SK-N-SH (cell line): Measurements from ENCODE around the gene SLC41A3. TPM values are rescaled to one million over a fixed set of nuclear protein-coding genes. Genes with fewer than 3 reads are reported as not detected.

Experiments used
- CTCF ChIA-PET: fragments of 300-600, 350-600 bp; formaldehyde crosslinking; extraction: SDS; loops from one replicate; lab custom pipeline; 2021; lab: Yijun Ruan, JAX
- POLR2A ChIA-PET: fragments of 350-600 bp; sonication (Branson Sonifier 250); formaldehyde crosslinking; extraction: SDS; loops from one replicate; lab custom pipeline; 2020; ENCODE audit warnings: antibody characterized with exemption, inconsistent platforms; lab: Yijun Ruan, JAX
- DNase-seq: peaks from one replicate; pipeline ENCODE4 v3.0.0; 2012
- H2AFZ ChIP-seq: fragments of 200-600 bp; sonication (generic); 2 replicates; pipeline ENCODE4 v1.8.1; 2016; ENCODE audit warnings: antibody characterized with exemption, mild to moderate bottlenecking, low read depth
- H3F3A ChIP-seq: fragments of 200-600 bp; sonication (generic); replicated peaks from 2 replicates; pipeline ENCODE3; 2016; ENCODE audit warnings: antibody characterized with exemption, mild to moderate bottlenecking; ENCODE audit not compliant: insufficient read depth
- H3K27ac ChIP-seq, 2 experiments: fragments of 200-500 bp in 1 of 2; fragments of 200-600 bp in 1 of 2; sonication (Bioruptor generic) in 1 of 2; sonication (generic), shearing (Covaris generic) in 1 of 2; 2 replicates each; pipeline versions ENCODE4 v1.5.1 to v1.6.1; 2014 to 2016; ENCODE audit warnings: low read depth in 2 of 2, inconsistent platforms in 1 of 2, low read length in 1 of 2, mild to moderate bottlenecking in 1 of 2, mixed read lengths in 1 of 2
- H3K27me3 ChIP-seq: fragments of 200-600 bp; sonication (generic), shearing (Covaris generic); 2 replicates; pipeline ENCODE4 v1.6.1; 2016; ENCODE audit warnings: mixed run types; ENCODE audit not compliant: insufficient read depth
- H3K36me3 ChIP-seq, 2 experiments: fragments of 200-500 bp in 1 of 2; fragments of 200-600 bp in 1 of 2; sonication (Bioruptor generic) in 1 of 2; sonication (generic) in 1 of 2; replicated peaks in 1 of 2; 2 replicates each; pipeline versions ENCODE3 to v1.5.1; 2014 to 2016; ENCODE audit warnings: low read length in 1 of 2, mild to moderate bottlenecking in 1 of 2; ENCODE audit not compliant: insufficient read depth in 2 of 2, control insufficient read depth in 1 of 2
- H3K4me1 ChIP-seq, 2 experiments: fragments of 200-500 bp in 1 of 2; fragments of 200-600 bp in 1 of 2; sonication (Bioruptor generic) in 1 of 2; sonication (generic), shearing (Covaris generic) in 1 of 2; 2 replicates each; pipeline versions ENCODE4 v1.5.1 to v1.6.1; 2014 to 2016; ENCODE audit warnings: low read depth in 1 of 2, low read length in 1 of 2, mixed run types in 1 of 2; ENCODE audit not compliant: insufficient read depth in 2 of 2, control insufficient read depth in 1 of 2
- H3K4me2 ChIP-seq: fragments of 200-600 bp; sonication (generic), shearing (Covaris generic); 2 replicates; pipeline ENCODE4 v1.6.1; 2017; ENCODE audit warnings: mixed run types
- H3K4me3 ChIP-seq, 2 experiments: fragments of 200-500 bp in 1 of 2; fragments of 200-600 bp in 1 of 2; sonication (Bioruptor generic) in 1 of 2; sonication (generic), shearing (Covaris generic) in 1 of 2; 2 replicates each; pipeline versions ENCODE4 v1.5.1 to v1.8.1; 2014 to 2016; ENCODE audit warnings: low read depth in 2 of 2, inconsistent platforms in 1 of 2, low read length in 1 of 2, mild to moderate bottlenecking in 1 of 2, mixed read lengths in 1 of 2, moderate library complexity in 1 of 2
- H3K79me2 ChIP-seq: fragments of 200-600 bp; sonication (generic); 2 replicates; pipeline ENCODE4 v1.8.1; 2017; ENCODE audit warnings: mild to moderate bottlenecking; ENCODE audit not compliant: insufficient read depth
- H3K9ac ChIP-seq: fragments of 200-600 bp; sonication (generic); 2 replicates; pipeline ENCODE4 v1.6.1; 2017; ENCODE audit warnings: mixed run types
- H3K9me2 ChIP-seq: fragments of 200-600 bp; sonication (generic); 2 replicates; pipeline ENCODE4 v1.6.1; 2017; ENCODE audit warnings: mixed run types
- H3K9me3 ChIP-seq: fragments of 200-600 bp; sonication (generic); 2 replicates; pipeline ENCODE4 v1.6.1; 2017; ENCODE audit warnings: mixed run types, mild to moderate bottlenecking, moderate library complexity
- H4K20me1 ChIP-seq: fragments of 200-600 bp; sonication (generic); 2 replicates; pipeline ENCODE4 v1.6.1; 2017; ENCODE audit warnings: mild to moderate bottlenecking, mixed run types; ENCODE audit not compliant: insufficient read depth
- FOSL2 ChIP-seq: IDR thresholded peaks from 2 replicates; pipeline ENCODE4 v1.4.0; 2012; ENCODE audit warnings: low read depth, mild to moderate bottlenecking, moderate library complexity, borderline replicate concordance
- GATA2 ChIP-seq: sonication (generic); formaldehyde crosslinking; IDR thresholded peaks from 2 replicates; pipeline ENCODE4 v1.5.0; 2020; ENCODE audit warnings: mild to moderate bottlenecking, missing genetic modification reagents
- MAX ChIP-seq: IDR thresholded peaks from 2 replicates; pipeline ENCODE4 v1.4.0; 2012; ENCODE audit warnings: low read depth
- MXI1 ChIP-seq: IDR thresholded peaks from 2 replicates; pipeline ENCODE4 v1.6.1; 2012; ENCODE audit warnings: mild to moderate bottlenecking, low read depth, low read length, improper control_type of control experiment
- POLR2AphosphoS5 ChIP-seq: IDR thresholded peaks from 2 replicates; pipeline ENCODE4 v1.6.1; 2012; ENCODE audit warnings: low read depth, low read length
- RCOR1 ChIP-seq: fragments of 150-350 bp; IDR thresholded peaks from 2 replicates; pipeline ENCODE4 v1.6.1; 2017; ENCODE audit warnings: antibody characterized with exemption, low read length
- RFX5 ChIP-seq: IDR thresholded peaks from 2 replicates; pipeline ENCODE4 v1.6.1; 2012; ENCODE audit warnings: mild to moderate bottlenecking, improper control_type of control experiment, low read length
- RXRA ChIP-seq: IDR thresholded peaks from 2 replicates; pipeline ENCODE4 v1.4.0; 2012; ENCODE audit warnings: low read depth, mild to moderate bottlenecking, borderline replicate concordance
- TAF1 ChIP-seq: IDR thresholded peaks from 2 replicates; pipeline ENCODE4 v1.6.1; 2012; ENCODE audit warnings: low read depth, mild to moderate bottlenecking, low read length, moderate library complexity, borderline replicate concordance
- TCF12 ChIP-seq: IDR thresholded peaks from 2 replicates; pipeline ENCODE4 v1.4.0; 2012
- WGBS: methylation state at CpG from one replicate; pipeline ENCODE4 v1.1.6; 2017; ENCODE audit warnings: low lambda C conversion rate; 5-methylcytosine and 5-hydroxymethylcytosine counted together
- polyA plus RNA-seq, 3 experiments: library from polyadenylated mRNA; depleted of rRNA; stranded (reverse); fragments of >200 nt; gene quantifications; 2 replicates each; pipeline ENCODE4 v1.2.3, GENCODE V29; 2012
- TF ChIP-seq, protein P1 (sequence below): IDR thresholded peaks from 2 replicates; pipeline ENCODE4; 2012

The SLC41A3 gene
- polyA plus RNA-seq, 1 of the 3 experiments (the other 2 are of a cell fraction), result 53.4 TPM

GRCh38 chr3:126035362-126036050 lies 48.4 kb downstream of the SLC41A3 start (continued):
- no peak for TF ChIP-seq POLR2AphosphoS5
- no peak for TF ChIP-seq TAF1
- TF ChIP-seq, protein P1, sequence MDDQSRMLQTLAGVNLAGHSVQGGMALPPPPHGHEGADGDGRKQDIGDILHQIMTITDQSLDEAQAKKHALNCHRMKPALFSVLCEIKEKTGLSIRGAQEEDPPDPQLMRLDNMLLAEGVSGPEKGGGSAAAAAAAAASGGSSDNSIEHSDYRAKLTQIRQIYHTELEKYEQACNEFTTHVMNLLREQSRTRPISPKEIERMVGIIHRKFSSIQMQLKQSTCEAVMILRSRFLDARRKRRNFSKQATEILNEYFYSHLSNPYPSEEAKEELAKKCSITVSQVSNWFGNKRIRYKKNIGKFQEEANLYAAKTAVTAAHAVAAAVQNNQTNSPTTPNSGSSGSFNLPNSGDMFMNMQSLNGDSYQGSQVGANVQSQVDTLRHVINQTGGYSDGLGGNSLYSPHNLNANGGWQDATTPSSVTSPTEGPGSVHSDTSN, result no peak
- TF ChIP-seq, all 33 proteins: peak for 0

GRCh38 chr3:126034481-126035361 lies 49.2 kb downstream of the SLC41A3 start:
- ChIA-PET POLR2A (no interaction called here), CTCF (interaction anchor here (0.6 to 0.8 kb wide), 2 partner anchors 62 kb away, joined by 3 read pairs; no protein-coding TSS in a partner anchor)
- no peaks in the 10 kb centered on the region for H3K9me3 ChIP-seq
- whole genome bisulfite sequencing, result 65% methylated on average over 11 of the region's 11 CpGs
- H3F3A ChIP-seq, result peaks cover 9% of the 10 kb centered on the region
- no peaks in the 10 kb centered on the region for H3K9me2 ChIP-seq
- H2AFZ ChIP-seq, result no peak overlapping the region
- no peaks in the 10 kb centered on the region for H4K20me1 ChIP-seq
- no peaks in the 10 kb centered on the region for H3K27me3 ChIP-seq
- peak overlapping the region in 1 of 2 experiments; percentile 11; a peak in 1 of 4 replicates for H3K27ac ChIP-seq
- no peak overlapping the region for H3K4me2 ChIP-seq
- H3K4me3 ChIP-seq, result no peak overlapping the region
- no peaks in the 10 kb centered on the region for H3K36me3 ChIP-seq
- peak; percentile 41 for DNase-seq
- peaks cover 5 to 10% of the 10 kb centered on the region in 2 experiments; a peak in 1 of 4 replicates for H3K4me1 ChIP-seq
- H3K9ac ChIP-seq, result no peak overlapping the region
- no peaks in the 10 kb centered on the region for H3K79me2 ChIP-seq
- TF ChIP-seq RCOR1, result no peak
- no peak for TF ChIP-seq RFX5
- TF ChIP-seq FOSL2, result peak; percentile 45; the same call in 1 of the 2 replicates
- TF ChIP-seq GATA2, result peak; percentile 63
- no peak for TF ChIP-seq MAX
- TF ChIP-seq MXI1, result 0 out of 2 replicates have a peak, but pooled peaks have one; percentile 20
- TF ChIP-seq, protein P1, result peak; percentile 64
- peak; percentile 70 for TF ChIP-seq TCF12
- TF ChIP-seq RXRA, result no peak
